Thyroid gland (tissue), 4 donors: ENCODE measurements around the gene KCNJ13. TPM values are rescaled to one million over a fixed set of nuclear protein-coding genes. Genes with fewer than 3 reads are reported as not detected.

Source experiments
- DNase-seq, 2 donors: peaks; one replicate each; pipeline ENCODE4 v3.0.0-alpha.2; 2019
- H3K27ac ChIP-seq, 3 donors: fragments of 200-600 bp; sonication (generic); 1 replicate in 2 of 3; 2 replicates in 1 of 3; pipeline ENCODE4 v1.5.1; 2016 to 2019; ENCODE audit warnings: mild to moderate bottlenecking in 1 of 3, moderate library complexity in 1 of 3
- H3K27me3 ChIP-seq: fragments of 200-600 bp; sonication (generic); one replicate; pipeline ENCODE4 v1.5.1; 2019
- H3K36me3 ChIP-seq, 2 donors: fragments of 200-600 bp; sonication (generic); one replicate each; pipeline ENCODE4 v1.5.1; 2016 to 2019
- H3K4me1 ChIP-seq, 2 donors: fragments of 200-600 bp; sonication (generic); one replicate each; pipeline ENCODE4 v1.5.1; 2017 to 2019
- H3K4me3 ChIP-seq, 3 donors: fragments of 200-600 bp; sonication (generic); replicated peaks in 1 of 3; 1 replicate in 2 of 3; 2 replicates in 1 of 3; pipeline ENCODE4 v1.5.1; 2016; ENCODE audit warnings: mild to moderate bottlenecking in 1 of 3
- H3K9me3 ChIP-seq: fragments of 200-600 bp; sonication (generic); one replicate; pipeline ENCODE4 v1.5.1; 2017
- POLR2A ChIP-seq, 2 donors: fragments of 450-650 bp; IDR thresholded peaks; one replicate each; pipeline ENCODE4 v1.6.1; 2017; ENCODE audit warnings: antibody characterized with exemption in 2 of 2, mild to moderate bottlenecking in 2 of 2, moderate library complexity in 1 of 2
- WGBS, 2 donors: methylation state at CpG; one replicate each; pipeline ENCODE4 v1.1.5; 2017; 5-methylcytosine and 5-hydroxymethylcytosine counted together
- intact Hi-C: fragments of 100-400 bp; cut with DNase I; formaldehyde crosslinking; loops from one replicate; pipeline ENCODE4 v1.15.1; 2023
- total RNA-seq, 4 donors: library from RNA; depleted of rRNA; stranded (reverse); fragments of >200 nt; gene quantifications; one replicate each; pipeline ENCODE4 v1.2.3, GENCODE V29; 2016
- TF ChIP-seq, protein P1 (sequence below), 6 experiments: fragments of 200-600 bp in 3 of 6; fragments of 450-650 bp in 3 of 6; sonication (generic) in 3 of 6; IDR thresholded peaks; one replicate each; pipeline ENCODE4 v1.5.1; 2016 to 2019; ENCODE audit warnings: antibody characterized with exemption in 6 of 6, mild to moderate bottlenecking in 2 of 6, inconsistent platforms in 1 of 6, moderate library complexity in 1 of 6

The KCNJ13 gene
- total RNA-seq, 4 donors from 2014 or later = 0.81 to 5.5 (median 2.6) TPM

DNA sequence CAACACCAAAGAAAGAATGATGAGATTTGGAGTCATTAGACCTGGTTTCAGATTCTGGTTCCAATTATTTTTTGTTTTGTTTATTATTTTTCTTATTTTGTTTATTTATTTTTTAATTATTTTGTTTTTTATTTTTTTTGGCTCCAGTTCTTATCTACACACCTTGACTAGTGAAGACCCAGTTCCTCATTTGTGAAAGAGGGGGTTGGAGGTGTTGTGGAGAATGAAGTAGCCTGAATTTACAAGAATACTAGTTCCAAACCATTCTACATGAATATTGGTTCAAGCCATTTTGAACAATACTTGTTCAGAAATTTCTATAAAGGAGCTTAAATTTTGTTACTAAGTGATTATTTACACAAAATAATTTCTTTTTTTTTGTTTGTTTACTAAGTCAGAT, 6.9 kb upstream of the KCNJ13 start:
- H3K4me1 ChIP-seq = peaks cover 0 to 12% of the 10 kb centered on the region in 2 donors
- H3K27ac ChIP-seq = no peak overlapping the region
- H3K27me3 ChIP-seq = no peaks in the 10 kb centered on the region
- no peaks in the 10 kb centered on the region for H3K9me3 ChIP-seq
- intact Hi-C loops = no loop called here
- H3K36me3 ChIP-seq = peaks cover 0 to 1% of the 10 kb centered on the region in 2 donors
- H3K4me3 ChIP-seq = no peak overlapping the region
- no peak for DNase-seq
- no peak for TF ChIP-seq POLR2A (IDR thresholded peaks at IDR 0.05)
- TF ChIP-seq, protein P1, sequence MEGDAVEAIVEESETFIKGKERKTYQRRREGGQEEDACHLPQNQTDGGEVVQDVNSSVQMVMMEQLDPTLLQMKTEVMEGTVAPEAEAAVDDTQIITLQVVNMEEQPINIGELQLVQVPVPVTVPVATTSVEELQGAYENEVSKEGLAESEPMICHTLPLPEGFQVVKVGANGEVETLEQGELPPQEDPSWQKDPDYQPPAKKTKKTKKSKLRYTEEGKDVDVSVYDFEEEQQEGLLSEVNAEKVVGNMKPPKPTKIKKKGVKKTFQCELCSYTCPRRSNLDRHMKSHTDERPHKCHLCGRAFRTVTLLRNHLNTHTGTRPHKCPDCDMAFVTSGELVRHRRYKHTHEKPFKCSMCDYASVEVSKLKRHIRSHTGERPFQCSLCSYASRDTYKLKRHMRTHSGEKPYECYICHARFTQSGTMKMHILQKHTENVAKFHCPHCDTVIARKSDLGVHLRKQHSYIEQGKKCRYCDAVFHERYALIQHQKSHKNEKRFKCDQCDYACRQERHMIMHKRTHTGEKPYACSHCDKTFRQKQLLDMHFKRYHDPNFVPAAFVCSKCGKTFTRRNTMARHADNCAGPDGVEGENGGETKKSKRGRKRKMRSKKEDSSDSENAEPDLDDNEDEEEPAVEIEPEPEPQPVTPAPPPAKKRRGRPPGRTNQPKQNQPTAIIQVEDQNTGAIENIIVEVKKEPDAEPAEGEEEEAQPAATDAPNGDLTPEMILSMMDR (IDR thresholded peaks at IDR 0.05) = no peak

- intact Hi-C loops = no loop called here
- Histone ChIP-seq H3K36me3 (peaks cover 0 to 4% of the 10 kb centered on the region in 2 donors), H3K9me3 (no peaks in the 10 kb centered on the region), H3K27ac (no peak overlapping the region), H3K4me1 (peaks cover 0 to 13% of the 10 kb centered on the region in 2 donors), H3K4me3 (no peak overlapping the region), H3K27me3 (no peaks in the 10 kb centered on the region)
- TF ChIP-seq, protein P1 (IDR thresholded peaks at IDR 0.05) = no peak
- TF ChIP-seq POLR2A (IDR thresholded peaks at IDR 0.05) = no peak
- DNase-seq = no peak
These were observed 5.4 kb upstream of the KCNJ13 start for GRCh38 chr2:232781765-232782164.

GRCh38 chr2:232779934-232780333, 3.6 kb upstream of the KCNJ13 start:
- no peaks in the 10 kb centered on the region for H3K9me3 ChIP-seq
- TF ChIP-seq, protein P1 (IDR thresholded peaks at IDR 0.05) = no peak
- TF ChIP-seq POLR2A (IDR thresholded peaks at IDR 0.05) = no peak
- DNase-seq = peak; percentile 16 to 46
- no peaks in the 10 kb centered on the region for H3K27me3 ChIP-seq
- peak overlapping the region; percentile 14 to 49 (median 19) for H3K27ac ChIP-seq
- H3K36me3 ChIP-seq = peaks cover 0 to 4% of the 10 kb centered on the region in 2 donors
- WGBS, 2 donors = 24 to 28% methylated on average over 1 of the region's 1 CpG
- intact Hi-C loops = no loop called here
- peaks cover 0 to 21% of the 10 kb centered on the region in 2 donors for H3K4me1 ChIP-seq
- no peak overlapping the region for H3K4me3 ChIP-seq

GRCh38 chr2:232779465-232779864, 3.1 kb upstream of the KCNJ13 start:
- intact Hi-C loops = no loop called here
- Histone ChIP-seq H3K27ac (peak overlapping the region; percentile 14 to 49 (median 19)), H3K4me3 (no peak overlapping the region), H3K36me3 (peaks cover 0 to 4% of the 10 kb centered on the region in 2 donors), H3K4me1 (peaks cover 0 to 21% of the 10 kb centered on the region in 2 donors), H3K9me3 (no peaks in the 10 kb centered on the region), H3K27me3 (no peaks in the 10 kb centered on the region)
- WGBS, 2 donors = 46 to 50% methylated on average over 3 of the region's 3 CpGs
- DNase-seq = no peak
- TF ChIP-seq POLR2A (IDR thresholded peaks at IDR 0.05) = no peak
- TF ChIP-seq, protein P1 (IDR thresholded peaks at IDR 0.05) = no peak

GRCh38 chr2:232777276-232777675, 911 bp upstream of the KCNJ13 start:
- H3K27ac ChIP-seq = no peak overlapping the region
- H3K27me3 ChIP-seq = no peaks in the 10 kb centered on the region
- H3K9me3 ChIP-seq = no peaks in the 10 kb centered on the region
- peaks cover 0 to 4% of the 10 kb centered on the region in 2 donors for H3K36me3 ChIP-seq
- no peak for TF ChIP-seq POLR2A (IDR thresholded peaks at IDR 0.05)
- TF ChIP-seq, protein P1 (IDR thresholded peaks at IDR 0.05) = no peak
- DNase-seq = no peak
- 92 to 94% methylated on average over 5 of the region's 5 CpGs for WGBS, 2 donors
- no peak overlapping the region for H3K4me3 ChIP-seq
- peaks cover 0 to 21% of the 10 kb centered on the region in 2 donors for H3K4me1 ChIP-seq
- intact Hi-C loops = no loop called here
